Measurements from ENCODE around the gene CCDC126.

- TF ChIP-seq CTCF (IDR thresholded peaks at IDR 0.05; ENCODE audit: low read length) (peak; percentile 99), EZH2 (IDR thresholded peaks at IDR 0.05; ENCODE audit: borderline replicate concordance, low read length) (no peak)
Observed at GRCh38 chr7:23570592-23571200, 26.5 kb upstream of the CCDC126 start.
